ENCODE results near the gene ELK4.
A peak's percentile ranks its signal among the peaks of the same experiment; 100 is the strongest.

ELK4 gene

DNA sequence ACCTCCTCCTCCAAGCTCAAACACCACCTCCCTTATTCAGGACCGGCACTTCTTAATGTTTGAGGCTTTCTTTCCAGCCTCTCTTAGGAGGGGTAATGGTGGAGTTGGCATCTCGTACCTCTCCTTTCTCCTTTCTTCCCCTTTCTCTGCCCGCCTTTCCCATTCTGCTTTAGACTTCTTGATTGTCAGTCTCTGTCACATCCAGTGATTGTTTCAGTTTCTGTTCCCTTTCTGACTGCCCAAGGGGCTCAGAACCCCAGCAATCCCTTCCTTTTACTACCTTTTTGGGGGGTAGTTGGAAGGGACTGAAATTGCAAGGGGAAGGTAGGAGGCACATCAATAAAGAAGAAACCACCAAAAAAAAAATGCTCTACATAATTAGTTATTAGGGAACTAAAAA, 5.6 kb downstream of the ELK4 start:
- DNase-seq, result no peak

- DNase-seq, result no peak
Observed at GRCh38 chr1:205623646-205624045, 8.2 kb downstream of the ELK4 start.

DNA sequence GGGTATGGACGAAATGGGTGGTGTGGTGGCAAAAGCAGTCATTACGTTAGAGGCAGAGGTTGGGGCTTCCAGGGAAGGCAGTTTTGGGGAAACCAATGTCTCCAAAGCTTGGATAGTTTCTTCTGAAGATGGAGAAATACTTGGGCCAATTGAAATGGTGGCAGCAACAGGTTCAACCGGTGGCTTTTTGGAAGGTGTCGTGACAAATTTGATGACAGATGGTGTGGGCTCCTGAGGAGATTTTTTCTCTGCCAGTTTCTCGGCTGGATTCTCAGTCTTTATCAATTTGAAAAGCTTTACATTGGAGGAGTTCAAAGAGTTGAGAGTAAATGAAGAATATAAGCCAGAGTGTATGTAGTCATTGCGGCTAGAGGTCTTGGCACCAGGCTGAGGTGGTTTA, 11.5 kb downstream of the ELK4 start:
- no peak for DNase-seq

GRCh38 chr1:205619376-205619775, 12.4 kb downstream of the ELK4 start:
- DNase-seq, result no peak

DNA sequence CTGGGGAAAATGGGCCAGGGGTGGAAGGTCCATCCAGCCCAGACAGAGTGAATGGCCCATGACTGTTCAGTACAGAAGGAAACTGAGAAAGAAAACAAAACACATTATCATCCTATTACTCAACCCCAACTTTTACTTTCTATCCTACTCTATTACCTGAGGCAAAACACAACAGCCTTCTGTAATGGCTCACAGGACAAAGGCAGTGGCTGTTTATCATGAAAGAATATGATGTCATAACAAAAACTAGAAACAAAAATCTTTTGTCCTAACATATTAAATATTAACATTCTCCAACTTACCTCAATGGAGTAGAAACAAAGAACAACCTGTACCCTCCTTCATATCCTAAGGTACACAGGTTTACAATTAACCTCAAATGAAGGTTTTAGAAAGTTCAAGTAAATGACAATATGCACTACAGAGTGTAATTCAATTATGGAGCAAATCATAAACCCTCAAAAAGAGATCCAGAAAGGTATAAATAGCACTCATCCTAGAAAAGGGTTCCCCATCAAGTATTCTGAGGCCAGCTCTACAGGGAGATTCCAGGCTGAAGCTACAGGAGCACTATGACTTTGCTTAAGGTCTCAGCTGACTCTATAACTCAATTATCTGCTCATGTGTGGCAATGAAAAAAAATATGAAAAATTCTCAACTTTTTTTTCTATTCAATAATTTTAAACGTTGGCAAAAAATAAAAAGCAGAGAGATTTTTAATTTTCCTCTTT, 15.1 kb downstream of the ELK4 start:
- DNase-seq, result no peak

DNA sequence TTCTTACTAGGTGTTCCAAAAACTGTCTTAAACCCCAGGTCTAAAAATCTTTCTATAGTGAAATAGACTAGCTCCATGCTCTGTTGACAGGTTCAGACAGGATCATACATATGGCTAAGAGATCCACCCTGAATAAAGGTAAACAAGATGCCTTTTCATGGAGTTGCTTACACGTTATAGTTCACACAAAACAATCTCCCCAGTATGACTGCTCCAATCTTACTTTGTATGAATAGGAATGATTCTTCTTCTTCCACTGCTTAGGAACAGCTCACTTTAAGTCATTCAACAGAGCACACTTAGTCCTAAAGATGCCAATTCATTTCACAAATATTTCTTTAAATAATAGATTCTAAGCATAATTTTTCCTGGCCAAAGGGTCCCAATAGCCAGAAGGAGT, 16.0 kb downstream of the ELK4 start:
- no peak for DNase-seq

- no peak for DNase-seq
Observed at GRCh38 chr1:205613854-205614412, 17.9 kb downstream of the ELK4 start.

DNA sequence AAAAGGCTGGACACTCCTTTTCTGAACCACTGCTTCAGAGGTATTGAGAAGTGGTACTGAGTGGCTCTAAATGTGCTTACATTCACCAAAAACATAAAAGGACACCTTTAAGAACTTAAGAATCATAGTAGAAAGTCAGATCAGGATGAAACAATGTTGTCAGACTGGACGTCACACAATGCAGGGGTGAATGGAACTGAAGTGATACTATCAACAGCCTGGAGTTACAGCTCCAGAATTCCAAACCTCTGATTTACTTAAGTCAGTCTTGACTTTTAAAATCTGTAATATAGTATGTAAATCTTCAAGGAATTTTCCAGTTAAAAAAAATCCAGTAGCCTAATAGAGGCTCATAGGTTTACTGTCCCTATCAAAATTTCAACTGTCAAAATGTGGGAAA, 19.3 kb downstream of the ELK4 start:
- no peak for DNase-seq

GRCh38 chr1:205612104-205612503, 19.7 kb downstream of the ELK4 start:
- DNase-seq, result no peak

- no peak for DNase-seq
Observed at GRCh38 chr1:205610901-205611466, 20.8 kb downstream of the ELK4 start.

DNA sequence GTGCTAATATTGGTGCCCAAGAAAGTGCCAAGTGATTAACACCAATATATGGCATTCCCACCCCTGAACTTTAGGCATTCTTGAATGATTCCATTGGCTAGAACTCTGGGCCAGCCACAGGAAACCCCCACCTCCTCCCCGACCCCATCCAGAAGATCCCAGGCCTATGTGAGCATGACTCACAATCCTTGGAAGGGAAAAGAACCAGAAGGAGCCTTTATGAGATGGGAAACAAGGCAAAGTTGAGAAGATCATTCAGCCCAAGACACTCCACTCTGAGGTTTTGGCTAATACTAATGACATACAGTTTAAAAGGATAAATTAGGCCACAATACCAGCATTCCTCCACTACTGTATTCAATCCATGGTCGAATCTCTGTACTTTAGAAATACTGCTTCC, 21.8 kb downstream of the ELK4 start:
- DNase-seq, result no peak

GRCh38 chr1:205604825-205605505, 26.8 kb downstream of the ELK4 start:
- DNase-seq, result peak; percentile 83

- DNase-seq, result no peak
Observed at GRCh38 chr1:205604059-205604458, 27.8 kb downstream of the ELK4 start.

DNA sequence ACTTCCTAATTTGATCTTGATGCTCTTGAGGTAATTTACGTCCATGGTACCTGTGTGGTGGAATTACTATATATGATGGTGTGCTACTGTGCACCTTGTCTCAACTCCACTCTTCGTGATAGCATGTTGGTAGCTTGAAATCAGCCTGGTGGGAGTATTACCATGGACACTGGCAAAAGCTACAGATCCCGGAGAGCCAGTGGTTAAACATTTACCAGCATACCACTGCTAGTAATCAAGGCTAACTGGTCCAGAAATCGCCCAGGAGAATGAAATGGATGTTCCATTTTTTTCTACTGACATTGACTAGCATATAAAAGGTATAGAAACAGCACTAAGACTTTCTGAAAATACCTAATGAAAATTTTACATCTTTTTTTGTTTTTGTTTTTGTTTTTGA, 30.6 kb downstream of the ELK4 start:
- DNase-seq, result no peak

DNA sequence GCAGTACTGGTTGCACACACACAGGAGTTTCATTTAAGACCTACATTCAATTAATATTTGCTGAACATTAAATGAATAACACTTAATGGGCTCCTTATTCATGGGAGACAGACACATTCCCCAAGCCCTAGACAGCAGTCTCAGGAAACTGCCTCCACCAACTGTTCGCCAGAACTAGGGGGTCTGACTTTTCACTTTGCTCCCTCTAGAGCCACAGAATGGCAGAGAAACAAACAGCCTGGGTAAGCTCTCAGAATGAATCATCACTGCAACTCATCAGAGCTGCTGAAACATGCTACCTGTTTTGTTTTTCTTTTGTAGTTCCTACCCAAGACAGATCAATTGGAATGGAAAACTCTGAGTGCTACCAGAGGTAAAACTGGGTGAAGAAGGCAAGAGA, 31.7 kb downstream of the ELK4 start:
- no peak for DNase-seq

- no peak for DNase-seq
Observed at GRCh38 chr1:205599669-205600042, 32.2 kb downstream of the ELK4 start.

DNA sequence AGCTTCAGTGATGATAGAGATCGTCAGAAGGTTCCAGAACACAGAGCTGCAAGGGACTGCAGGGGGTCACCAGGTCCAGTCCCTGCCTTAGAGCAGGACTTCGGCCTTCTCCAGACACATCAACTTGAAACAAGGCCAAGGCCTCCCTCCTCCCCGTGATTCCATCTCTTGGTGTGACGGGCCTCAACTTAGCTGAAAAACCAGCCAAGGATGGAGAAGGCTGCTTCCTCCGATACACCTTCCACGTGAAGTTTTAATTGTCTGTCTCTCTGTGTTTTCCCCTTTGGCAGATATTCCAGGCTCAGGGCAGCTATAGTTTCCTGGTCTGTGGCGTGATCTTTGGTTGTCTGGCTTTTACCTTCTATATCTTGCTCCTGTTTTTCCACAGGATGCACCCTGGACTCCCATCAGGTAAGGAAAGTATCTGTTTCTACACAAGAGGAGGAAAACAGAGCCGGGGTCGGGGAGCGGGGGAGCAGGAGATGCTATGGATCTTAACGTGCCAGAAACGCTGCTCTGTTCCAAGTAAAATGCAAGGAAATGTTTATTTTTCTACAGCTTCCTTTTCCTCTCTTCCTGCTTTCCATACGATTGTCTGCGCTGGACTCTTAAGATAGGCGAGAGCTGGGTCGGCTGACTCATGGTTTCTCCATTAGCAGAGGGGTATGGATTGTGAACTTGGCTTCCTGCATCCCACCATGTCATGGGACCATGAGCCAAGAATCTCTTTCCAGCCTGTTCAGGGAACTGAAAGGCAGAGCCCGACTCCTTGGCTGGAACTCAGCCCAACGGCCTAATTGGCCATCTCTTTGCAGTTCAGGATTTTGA, 32.8 kb downstream of the ELK4 start:
- DNase-seq, result no peak

DNA sequence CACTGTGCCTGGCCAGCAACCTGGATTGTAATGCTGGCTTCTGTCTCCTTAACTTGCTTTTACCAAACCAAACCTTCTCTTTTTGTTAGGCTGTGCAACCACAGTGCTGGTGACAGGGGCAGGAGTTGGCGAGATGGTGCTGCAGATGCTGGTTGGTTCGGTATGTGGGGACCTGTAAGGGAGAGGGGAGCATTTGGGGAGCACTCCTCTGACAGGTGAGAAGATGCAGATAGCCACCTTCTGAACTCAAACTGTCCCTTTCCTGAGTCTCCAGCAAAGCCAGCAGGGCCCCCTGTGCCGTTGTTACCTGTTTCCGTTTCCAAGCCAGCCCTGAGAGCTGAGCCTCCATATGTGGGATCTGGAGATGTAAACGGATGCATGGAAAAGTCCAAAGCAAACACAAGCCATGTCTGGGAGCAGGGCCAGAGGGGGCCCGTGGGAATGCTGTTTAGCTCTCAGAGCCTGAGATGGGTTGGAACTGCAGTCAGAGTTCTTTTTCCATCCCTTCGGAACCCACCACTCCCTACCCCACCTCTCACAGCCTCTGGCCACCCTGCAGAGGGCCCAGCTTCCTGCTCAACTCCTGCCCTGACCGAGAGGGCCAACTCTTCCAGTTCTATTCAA, 34.0 kb downstream of the ELK4 start:
- DNase-seq, result no peak

GRCh38 chr1:205596876-205597275, 34.9 kb downstream of the ELK4 start:
- no peak for DNase-seq

GRCh38 chr1:205595861-205596260, 36.0 kb downstream of the ELK4 start:
- DNase-seq, result no peak

DNA sequence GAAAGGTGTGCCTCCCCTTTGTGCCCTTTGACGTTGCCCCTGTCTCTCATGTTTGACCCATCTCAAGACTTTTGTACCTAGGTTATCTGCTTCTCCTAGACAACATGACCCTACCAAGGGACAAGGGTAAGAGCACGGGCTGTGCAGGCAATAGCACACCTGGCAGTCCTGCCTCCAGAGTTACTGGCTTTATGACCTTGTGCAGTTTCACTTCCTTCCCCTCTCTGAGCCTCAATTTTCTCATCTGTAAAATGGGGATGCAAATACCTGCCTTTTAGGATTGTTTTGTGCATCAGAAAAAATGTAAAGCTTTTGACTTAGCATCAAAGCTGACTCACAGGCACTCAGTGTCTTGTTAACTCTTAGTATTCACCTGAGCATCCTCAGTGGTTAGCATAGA, 36.4 kb downstream of the ELK4 start:
- no peak for DNase-seq

DNA sequence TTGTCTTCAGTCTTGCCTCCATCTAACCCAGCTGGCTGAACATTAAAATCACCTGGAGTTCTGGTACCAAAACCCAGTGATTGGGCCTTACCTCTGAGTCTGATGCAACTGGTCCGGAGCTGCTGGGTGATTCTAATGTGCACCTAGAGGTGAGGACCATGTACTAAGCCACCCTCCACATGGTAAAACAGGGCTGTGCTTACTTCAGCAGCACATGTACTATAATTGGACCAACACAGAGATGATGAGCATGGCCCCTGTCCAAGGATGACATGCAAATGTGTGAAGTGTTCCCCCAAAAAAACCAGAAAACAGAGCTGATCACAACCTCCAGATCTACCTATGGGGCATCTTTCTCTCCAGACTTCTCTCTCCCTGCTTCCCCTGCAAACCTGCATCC, 37.0 kb downstream of the ELK4 start:
- no peak for DNase-seq

DNA sequence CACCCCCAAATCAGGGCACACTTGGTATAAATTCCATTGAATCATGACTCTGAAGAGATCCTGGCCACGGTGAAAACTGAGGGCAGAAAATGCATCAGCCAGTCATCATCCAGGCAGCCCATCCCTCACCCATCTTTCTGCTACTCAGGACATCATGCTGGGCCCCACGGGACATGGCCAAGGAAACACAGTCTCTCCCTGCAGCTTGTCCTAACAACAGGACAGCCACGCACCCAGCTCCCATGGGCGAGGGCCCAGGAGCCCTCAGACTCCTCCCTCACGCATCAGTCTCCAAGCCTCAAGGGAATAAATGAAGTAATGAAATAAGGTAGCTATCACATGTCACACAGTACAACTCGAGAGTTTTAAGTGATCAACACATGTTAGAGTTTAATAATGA, 37.8 kb downstream of the ELK4 start:
- no peak for DNase-seq

Data from AML-193 (cell line).